ENCODE measurements around the gene SCNN1A.

The SCNN1A gene

GRCh38 chr12:6376870-6377666 lies 1.7 kb upstream of the SCNN1A start:
- Mint-ChIP-seq H3K4me1 (ENCODE audit: low read depth) (peaks cover 22% of the 10 kb centered on the region), H3K27ac (no peak overlapping the region), H3K4me3 (no peak overlapping the region), H3K27me3 (ENCODE audit: low read depth) (peaks cover 25% of the 10 kb centered on the region), H3K36me3 (ENCODE audit: low read depth) (no peaks in the 10 kb centered on the region), H3K9me3 (no peaks in the 10 kb centered on the region)

GRCh38 chr12:6376079-6376869 lies 911 bp upstream of the SCNN1A start:
- no peaks in the 10 kb centered on the region for H3K9me3 Mint-ChIP-seq
- H3K4me3 Mint-ChIP-seq: peak overlapping the region; percentile 40
- H3K4me1 Mint-ChIP-seq (ENCODE audit: low read depth): peaks cover 23% of the 10 kb centered on the region
- peak overlapping the region; percentile 71 for H3K27ac Mint-ChIP-seq
- peaks cover 17% of the 10 kb centered on the region for H3K27me3 Mint-ChIP-seq (ENCODE audit: low read depth)
- no peaks in the 10 kb centered on the region for H3K36me3 Mint-ChIP-seq (ENCODE audit: low read depth)

GRCh38 chr12:6374786-6375160 lies 590 bp downstream of the SCNN1A start:
- Mint-ChIP-seq H3K27me3 (ENCODE audit: low read depth) (peaks cover 6% of the 10 kb centered on the region), H3K36me3 (ENCODE audit: low read depth) (no peaks in the 10 kb centered on the region), H3K4me1 (ENCODE audit: low read depth) (peaks cover 26% of the 10 kb centered on the region), H3K4me3 (no peak overlapping the region), H3K27ac (no peak overlapping the region), H3K9me3 (no peaks in the 10 kb centered on the region)

GRCh38 chr12:6374028-6374785 lies 1.2 kb downstream of the SCNN1A start:
- Mint-ChIP-seq H3K4me1 (ENCODE audit: low read depth) (peaks cover 26% of the 10 kb centered on the region), H3K36me3 (ENCODE audit: low read depth) (no peaks in the 10 kb centered on the region), H3K4me3 (no peak overlapping the region), H3K27ac (no peak overlapping the region), H3K9me3 (no peaks in the 10 kb centered on the region), H3K27me3 (ENCODE audit: low read depth) (peaks cover 3% of the 10 kb centered on the region)

GRCh38 chr12:6373022-6373787 lies 2.2 kb downstream of the SCNN1A start:
- Mint-ChIP-seq H3K27ac (no peak overlapping the region), H3K4me3 (no peak overlapping the region), H3K36me3 (ENCODE audit: low read depth) (no peaks in the 10 kb centered on the region)

GRCh38 chr12:6372403-6373003 lies 2.9 kb downstream of the SCNN1A start:
- Mint-ChIP-seq H3K4me1 (ENCODE audit: low read depth) (peaks cover 36% of the 10 kb centered on the region), H3K9me3 (no peaks in the 10 kb centered on the region), H3K27ac (peak overlapping the region; percentile 41), H3K36me3 (ENCODE audit: low read depth) (no peaks in the 10 kb centered on the region), H3K27me3 (ENCODE audit: low read depth) (no peaks in the 10 kb centered on the region), H3K4me3 (no peak overlapping the region)

More at GRCh38 chr12:6373022-6373787, 2.2 kb downstream of the SCNN1A start:
- Mint-ChIP-seq H3K27me3 (ENCODE audit: low read depth) (no peaks in the 10 kb centered on the region), H3K9me3 (no peaks in the 10 kb centered on the region), H3K4me1 (ENCODE audit: low read depth) (peaks cover 33% of the 10 kb centered on the region)

GRCh38 chr12:6370994-6371754 lies 4.2 kb downstream of the SCNN1A start:
- Mint-ChIP-seq H3K36me3 (ENCODE audit: low read depth) (no peaks in the 10 kb centered on the region), H3K27ac (no peak overlapping the region), H3K27me3 (ENCODE audit: low read depth) (no peaks in the 10 kb centered on the region), H3K4me3 (no peak overlapping the region), H3K4me1 (ENCODE audit: low read depth) (peaks cover 32% of the 10 kb centered on the region), H3K9me3 (no peaks in the 10 kb centered on the region)

GRCh38 chr12:6370576-6370935 lies 4.8 kb downstream of the SCNN1A start:
- no peaks in the 10 kb centered on the region for H3K9me3 Mint-ChIP-seq
- H3K27ac Mint-ChIP-seq: no peak overlapping the region
- H3K4me1 Mint-ChIP-seq (ENCODE audit: low read depth): peaks cover 30% of the 10 kb centered on the region

GRCh38 chr12:6369916-6370575 lies 5.3 kb downstream of the SCNN1A start:
- H3K4me1 Mint-ChIP-seq (ENCODE audit: low read depth): peaks cover 30% of the 10 kb centered on the region
- H3K36me3 Mint-ChIP-seq (ENCODE audit: low read depth): no peaks in the 10 kb centered on the region
- H3K27me3 Mint-ChIP-seq (ENCODE audit: low read depth): no peaks in the 10 kb centered on the region
- no peak overlapping the region for H3K27ac Mint-ChIP-seq
- no peaks in the 10 kb centered on the region for H3K9me3 Mint-ChIP-seq
- no peak overlapping the region for H3K4me3 Mint-ChIP-seq

More at GRCh38 chr12:6370576-6370935, 4.8 kb downstream of the SCNN1A start:
- Mint-ChIP-seq H3K36me3 (ENCODE audit: low read depth) (no peaks in the 10 kb centered on the region), H3K4me3 (no peak overlapping the region), H3K27me3 (ENCODE audit: low read depth) (no peaks in the 10 kb centered on the region)

- H3K36me3 Mint-ChIP-seq (ENCODE audit: low read depth): no peaks in the 10 kb centered on the region
- no peak overlapping the region for H3K27ac Mint-ChIP-seq
- H3K4me3 Mint-ChIP-seq: no peak overlapping the region
- peaks cover 33% of the 10 kb centered on the region for H3K4me1 Mint-ChIP-seq (ENCODE audit: low read depth)
- no peaks in the 10 kb centered on the region for H3K27me3 Mint-ChIP-seq (ENCODE audit: low read depth)
- H3K9me3 Mint-ChIP-seq: no peaks in the 10 kb centered on the region
Observed at GRCh38 chr12:6368906-6369525, 6.3 kb downstream of the SCNN1A start.

- H3K4me1 Mint-ChIP-seq (ENCODE audit: low read depth): peaks cover 34% of the 10 kb centered on the region
Observed at GRCh38 chr12:6367969-6368892, 7.1 kb downstream of the SCNN1A start.

More at GRCh38 chr12:6367969-6368892, 7.1 kb downstream of the SCNN1A start:
- no peaks in the 10 kb centered on the region for H3K36me3 Mint-ChIP-seq (ENCODE audit: low read depth)
- no peaks in the 10 kb centered on the region for H3K27me3 Mint-ChIP-seq (ENCODE audit: low read depth)
- H3K9me3 Mint-ChIP-seq: no peaks in the 10 kb centered on the region
- no peak overlapping the region for H3K4me3 Mint-ChIP-seq
- H3K27ac Mint-ChIP-seq: no peak overlapping the region
